ES-I3 (cell line): ENCODE measurements around the gene UCKL1.

ENCODE experiments used
- H3K36me3 ChIP-seq: 2 replicates; pipeline ENCODE4 v1.6.1; 2013; ENCODE audit warnings: mild to moderate bottlenecking, low read length, control low read depth, moderate library complexity; ENCODE audit not compliant: insufficient read depth
- H3K4me1 ChIP-seq: 2 replicates; pipeline ENCODE4 v1.6.1; 2013; ENCODE audit warnings: mild to moderate bottlenecking, control low read depth, low read length; ENCODE audit not compliant: insufficient read depth
- H3K9ac ChIP-seq: 2 replicates; pipeline ENCODE4 v1.6.1; 2013; ENCODE audit warnings: low read depth, mild to moderate bottlenecking, low read length, moderate library complexity
- H3K9me3 ChIP-seq: 2 replicates; pipeline ENCODE4 v1.6.1; 2013; ENCODE audit warnings: mild to moderate bottlenecking, low read length, moderate library complexity; ENCODE audit not compliant: control insufficient read depth, insufficient read depth

Gene UCKL1

DNA sequence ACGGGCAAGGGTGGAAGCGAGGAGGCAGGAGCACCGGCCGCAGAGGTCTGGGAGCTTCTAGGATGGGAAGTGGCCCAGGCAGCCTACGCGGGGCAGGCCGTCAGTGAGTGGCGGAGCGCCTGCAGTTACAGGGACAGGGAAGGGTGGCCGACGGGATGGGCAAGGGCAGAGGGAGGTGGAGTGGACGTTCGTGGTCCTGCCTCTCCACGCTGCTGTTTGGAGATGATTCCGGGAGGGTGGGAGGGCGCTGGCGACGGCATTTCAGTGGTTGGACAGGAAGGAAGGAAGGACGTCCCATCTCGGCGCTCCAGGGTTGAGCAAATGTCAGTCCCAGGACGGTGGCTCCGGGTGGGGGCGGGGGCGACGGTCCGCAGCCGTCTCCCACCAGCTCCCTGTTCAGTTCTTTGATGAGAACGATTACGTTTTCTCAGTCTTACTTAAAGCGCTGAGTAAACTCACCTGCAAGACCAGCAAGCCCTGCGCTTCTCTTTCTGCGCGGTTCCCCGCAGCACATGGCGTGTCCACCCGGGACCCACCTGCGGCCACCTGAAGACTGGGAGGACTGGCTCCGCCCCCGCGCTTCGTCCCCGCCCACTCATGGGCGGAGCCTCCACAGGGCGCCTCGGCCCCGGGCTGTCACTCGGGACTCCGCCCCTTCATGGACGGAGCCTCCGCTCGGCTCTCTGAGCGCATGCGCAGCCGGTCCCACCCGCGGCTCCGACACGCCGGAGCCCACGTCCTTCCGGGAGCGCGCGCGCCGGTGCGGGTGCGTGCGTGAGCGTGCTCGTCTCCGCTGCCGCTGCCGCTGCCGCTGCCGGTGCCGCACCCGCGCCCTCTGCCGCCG is 61.6 kb downstream of the UCKL1 start, which contains the start of gene DNAJC5:
Gene DNAJC5, plus strand, starts transcription at position 769 of the 844 bp plus-strand sequence. CDS start 33,220 bp downstream, outside the sequence.
- Histone ChIP-seq H3K36me3 (peaks cover 5% of the 10 kb centered on the region; the same call in 1 of the 2 replicates), H3K9me3 (no peaks in the 10 kb centered on the region), H3K9ac (peak within 1 kb of the TSS; percentile 68), H3K4me1 (peaks cover 4% of the 10 kb centered on the region; the same call in 1 of the 2 replicates)

DNA sequence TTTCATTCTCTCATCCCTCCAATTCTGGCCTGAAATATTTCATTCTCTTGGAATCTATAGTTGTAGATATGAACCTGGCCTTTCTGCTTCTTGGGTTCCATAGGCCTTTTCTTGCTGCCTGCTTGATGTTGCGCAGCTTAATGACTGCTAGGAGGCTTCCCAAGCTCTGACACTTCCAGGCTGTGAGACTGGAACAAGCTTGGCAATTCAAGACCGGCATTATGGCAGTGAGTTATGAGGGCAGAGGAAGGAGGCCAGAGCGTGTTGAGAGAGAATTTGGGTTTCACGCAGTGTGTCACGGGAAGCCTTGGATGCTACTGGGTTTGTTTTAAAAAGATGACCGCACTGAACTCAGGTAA is 62.2 kb downstream of the UCKL1 start:
- peaks cover 11% of the 10 kb centered on the region; the same call in 1 of the 2 replicates for H3K36me3 ChIP-seq
- H3K9me3 ChIP-seq: no peaks in the 10 kb centered on the region
- peak overlapping the region; percentile 56; the same call in 1 of the 2 replicates for H3K9ac ChIP-seq
- H3K4me1 ChIP-seq: peaks cover 4% of the 10 kb centered on the region; the same call in 1 of the 2 replicates

DNA sequence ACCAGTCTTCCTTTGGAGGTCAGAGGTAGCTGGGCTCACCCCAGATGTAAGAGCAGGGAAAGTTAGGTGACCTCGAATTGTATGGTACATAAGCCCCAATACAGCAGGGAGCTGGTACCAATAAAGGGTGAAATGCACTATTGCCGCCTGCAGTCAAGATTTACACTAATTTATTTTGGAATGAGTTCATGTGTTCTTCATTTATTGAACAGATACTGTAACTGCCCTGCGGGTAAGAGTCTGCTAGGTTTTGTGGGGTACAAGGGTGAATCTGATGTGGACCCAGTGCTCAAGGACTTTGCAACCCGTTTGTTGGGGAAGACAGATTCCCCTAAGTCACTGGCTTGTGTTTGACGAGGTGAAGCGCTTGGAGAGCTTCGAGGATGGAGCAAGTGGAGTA is 63.8 kb downstream of the UCKL1 start:
- H3K9me3 ChIP-seq: no peaks in the 10 kb centered on the region
- H3K36me3 ChIP-seq: peaks cover 9% of the 10 kb centered on the region; the same call in 1 of the 2 replicates
- no peak overlapping the region for H3K9ac ChIP-seq
- peaks cover 4% of the 10 kb centered on the region; the same call in 1 of the 2 replicates for H3K4me1 ChIP-seq

DNA sequence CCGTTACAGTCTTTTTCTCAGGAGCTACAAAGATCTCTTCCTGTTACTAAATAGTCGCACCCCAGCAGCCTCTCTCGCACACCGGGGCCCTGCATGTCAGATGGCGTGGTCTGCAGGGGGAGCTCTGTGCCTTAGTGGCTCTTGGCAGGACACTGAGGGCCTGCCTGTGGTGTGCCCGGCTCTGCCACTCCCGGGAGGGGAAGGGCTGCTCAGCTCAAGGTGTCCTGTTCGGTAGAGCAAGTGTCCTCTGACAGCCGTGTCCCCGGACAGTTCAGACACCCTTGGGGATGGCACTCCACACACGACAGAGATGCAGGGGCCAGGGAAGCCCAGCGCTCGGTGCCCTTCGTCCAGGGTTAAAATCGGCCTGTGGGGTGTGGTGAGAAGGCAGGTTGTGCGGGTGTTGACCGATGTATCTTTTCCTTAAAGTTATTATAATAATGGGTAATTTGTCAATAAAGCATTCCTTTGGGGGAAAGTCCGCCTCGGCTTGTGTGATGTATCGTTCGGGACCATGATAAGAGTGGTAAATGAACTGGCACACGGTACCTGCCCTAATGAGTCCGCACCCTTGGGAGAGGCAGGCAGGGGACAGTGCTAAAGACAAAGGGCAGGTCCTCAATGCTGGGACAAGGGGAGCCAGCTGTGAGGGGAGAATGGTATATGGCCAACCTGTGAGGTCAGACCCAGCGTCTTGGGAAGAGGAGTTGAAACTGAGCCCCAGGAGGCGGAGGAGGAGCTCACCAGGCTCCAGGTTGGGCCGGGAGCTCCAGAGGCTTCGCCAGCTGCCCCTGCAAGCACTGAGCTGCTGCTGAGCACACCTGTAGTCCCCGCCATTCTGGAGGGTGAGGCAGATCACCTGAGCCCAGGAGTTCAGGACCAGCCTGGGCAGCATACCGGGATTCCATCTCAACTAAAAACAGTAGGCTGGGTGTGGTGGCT is 64.9 kb downstream of the UCKL1 start:
- H3K36me3 ChIP-seq: peaks cover 9% of the 10 kb centered on the region; the same call in 1 of the 2 replicates
- no peaks in the 10 kb centered on the region for H3K4me1 ChIP-seq
- no peaks in the 10 kb centered on the region for H3K9me3 ChIP-seq
- H3K9ac ChIP-seq: no peak overlapping the region

DNA sequence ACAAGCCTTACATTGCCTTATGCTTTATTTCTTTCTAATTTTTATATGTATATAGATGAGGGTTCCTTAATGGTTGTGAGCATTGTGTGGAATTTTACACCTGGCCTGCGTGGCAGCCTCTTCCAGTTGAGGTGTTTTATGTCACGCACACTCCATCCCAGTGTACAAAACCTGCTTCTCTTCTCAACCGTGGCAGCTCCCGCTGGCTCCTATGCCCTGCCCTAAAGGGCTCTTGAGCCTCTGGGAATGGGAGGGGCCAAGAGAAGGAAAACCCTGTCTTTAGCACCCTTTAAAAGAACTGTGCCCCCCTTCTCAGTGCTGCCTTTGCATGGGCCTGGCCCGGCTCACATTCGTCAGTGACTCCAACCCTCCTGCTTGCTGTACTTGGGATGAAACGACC is 65.6 kb downstream of the UCKL1 start:
- no peaks in the 10 kb centered on the region for H3K4me1 ChIP-seq
- no peaks in the 10 kb centered on the region for H3K9me3 ChIP-seq
- H3K9ac ChIP-seq: no peak overlapping the region
- peaks cover 9% of the 10 kb centered on the region; the same call in 1 of the 2 replicates for H3K36me3 ChIP-seq

DNA sequence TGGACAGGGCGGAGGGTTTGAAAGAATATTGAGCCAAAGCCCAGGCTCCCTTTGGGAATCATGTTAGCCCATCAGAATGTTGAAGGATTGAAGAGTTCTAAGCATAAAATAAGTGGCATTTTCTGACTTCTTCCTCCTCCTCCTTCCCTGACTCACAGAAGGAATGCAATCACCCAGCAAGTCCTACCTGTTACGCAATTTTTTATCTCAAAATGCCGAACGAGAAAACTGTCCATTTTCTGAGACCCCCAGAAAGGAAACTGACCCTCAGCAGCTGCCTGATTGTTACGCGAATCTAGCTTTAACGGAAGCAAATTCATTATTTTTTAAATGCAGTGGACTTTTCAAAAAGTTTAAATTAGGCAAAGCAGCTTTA is 66.0 kb downstream of the UCKL1 start:
- Histone ChIP-seq H3K9me3 (no peaks in the 10 kb centered on the region), H3K36me3 (peaks cover 10% of the 10 kb centered on the region; the same call in 1 of the 2 replicates), H3K9ac (no peak overlapping the region), H3K4me1 (no peaks in the 10 kb centered on the region)
